OCI-LY3 (cell line): ENCODE measurements around the gene SYNDIG1.

ENCODE experiments used
- H2AFZ ChIP-seq: fragments of 200-600, 300-600 bp; shearing (Covaris generic); 2 replicates; pipeline ENCODE4 v1.6.0; 2014; ENCODE audit warnings: antibody characterized with exemption, low read depth, low read length
- H3K27ac ChIP-seq: fragments of 200-600, 300-600 bp; sonication (generic); 2 replicates; pipeline ENCODE4 v1.5.1; 2014; ENCODE audit warnings: mild to moderate bottlenecking, low read length, moderate library complexity, mixed read lengths
- H3K27me3 ChIP-seq: fragments of 200-600, 300-600 bp; sonication (generic); 2 replicates; pipeline ENCODE4 v1.6.1; 2014; ENCODE audit warnings: low read depth, low read length, mixed read lengths
- H3K36me3 ChIP-seq: fragments of 200-600, 300-600 bp; sonication (generic); replicated peaks from 2 replicates; pipeline ENCODE3; 2014; ENCODE audit warnings: low read depth, low read length, mixed read lengths
- H3K4me1 ChIP-seq: fragments of 300-600, 200-600 bp; sonication (generic); 2 replicates; pipeline ENCODE4 v1.6.1; 2014; ENCODE audit warnings: low read length, mixed read lengths
- H3K4me2 ChIP-seq: fragments of 200-600, 300-600 bp; sonication (generic); 2 replicates; pipeline ENCODE4 v1.6.1; 2014; ENCODE audit warnings: low read length, mixed read lengths
- H3K4me3 ChIP-seq: fragments of 300-600, 200-600 bp; sonication (generic); 2 replicates; pipeline ENCODE4 v1.5.1; 2014; ENCODE audit warnings: antibody characterized with exemption, mild to moderate bottlenecking, low read length, moderate library complexity
- H3K79me2 ChIP-seq: fragments of 300-600, 200-600 bp; shearing (Covaris generic); 2 replicates; pipeline ENCODE4 v1.6.1; 2014; ENCODE audit warnings: mild to moderate bottlenecking, low read length, mixed read lengths
- H3K9ac ChIP-seq: fragments of 300-600, 200-600 bp; shearing (Covaris generic); 2 replicates; pipeline ENCODE4 v1.6.0; 2014; ENCODE audit warnings: mild to moderate bottlenecking, low read length, moderate library complexity
- H3K9me3 ChIP-seq: fragments of 200-600, 300-600 bp; shearing (Covaris generic); 2 replicates; pipeline ENCODE4 v1.6.1; 2014; ENCODE audit warnings: low read length, mixed read lengths; ENCODE audit not compliant: insufficient read depth
- H4K20me1 ChIP-seq: fragments of 200-600, 300-600 bp; sonication (generic); 2 replicates; pipeline ENCODE4 v1.6.1; 2016; ENCODE audit warnings: low read length, mixed read lengths; ENCODE audit not compliant: insufficient read depth
- CTCF ChIP-seq: fragments of 200-600, 300-600 bp; sonication (generic); IDR thresholded peaks from 2 replicates; pipeline ENCODE4 v1.5.1; 2014; ENCODE audit warnings: antibody characterized with exemption, low read length, low read depth
- EZH2phosphoT487 ChIP-seq: fragments of 200-600 bp; shearing (Covaris generic); IDR thresholded peaks from 2 replicates; pipeline ENCODE4 v1.6.1; 2018; ENCODE audit warnings: antibody characterized with exemption, mixed run types, low read depth

The SYNDIG1 gene

GRCh38 chr20:24675651-24676352, 206.4 kb downstream of the SYNDIG1 start:
- Histone ChIP-seq H3K9ac (no peak overlapping the region), H3K4me3 (no peak overlapping the region), H3K27ac (no peak overlapping the region), H2AFZ (no peak overlapping the region), H3K4me2 (no peak overlapping the region), H3K9me3 (no peaks in the 10 kb centered on the region), H3K36me3 (no peaks in the 10 kb centered on the region), H3K4me1 (peaks cover 32% of the 10 kb centered on the region), H3K79me2 (no peaks in the 10 kb centered on the region), H4K20me1 (no peaks in the 10 kb centered on the region), H3K27me3 (peaks cover 17% of the 10 kb centered on the region; the same call in 1 of the 2 replicates)
- no peak for TF ChIP-seq EZH2phosphoT487

GRCh38 chr20:24676353-24676977, 207.0 kb downstream of the SYNDIG1 start:
- peaks cover 25% of the 10 kb centered on the region for H3K4me1 ChIP-seq
- no peak overlapping the region for H3K27ac ChIP-seq
- H2AFZ ChIP-seq, result no peak overlapping the region
- H4K20me1 ChIP-seq, result no peaks in the 10 kb centered on the region
- no peak overlapping the region for H3K9ac ChIP-seq
- peaks cover 17% of the 10 kb centered on the region; the same call in 1 of the 2 replicates for H3K27me3 ChIP-seq
- no peaks in the 10 kb centered on the region for H3K9me3 ChIP-seq
- no peak overlapping the region for H3K4me2 ChIP-seq
- no peaks in the 10 kb centered on the region for H3K79me2 ChIP-seq
- no peaks in the 10 kb centered on the region for H3K36me3 ChIP-seq
- no peak for TF ChIP-seq CTCF
- TF ChIP-seq EZH2phosphoT487, result no peak
- H3K4me3 ChIP-seq, result no peak overlapping the region

- H3K4me3 ChIP-seq, result no peak overlapping the region
- H3K27ac ChIP-seq, result no peak overlapping the region
- no peaks in the 10 kb centered on the region for H4K20me1 ChIP-seq
- no peak overlapping the region for H3K4me2 ChIP-seq
- no peaks in the 10 kb centered on the region for H3K9me3 ChIP-seq
- H3K4me1 ChIP-seq, result peaks cover 22% of the 10 kb centered on the region
- no peak overlapping the region for H3K9ac ChIP-seq
- H2AFZ ChIP-seq, result no peak overlapping the region
- TF ChIP-seq CTCF (no peak), EZH2phosphoT487 (no peak)
- H3K36me3 ChIP-seq, result no peaks in the 10 kb centered on the region
- no peaks in the 10 kb centered on the region for H3K79me2 ChIP-seq
- H3K27me3 ChIP-seq, result peaks cover 17% of the 10 kb centered on the region; the same call in 1 of the 2 replicates
Observed at GRCh38 chr20:24676978-24677370, 207.5 kb downstream of the SYNDIG1 start.

GRCh38 chr20:24677626-24678315, 208.3 kb downstream of the SYNDIG1 start:
- Histone ChIP-seq H2AFZ (no peak overlapping the region), H3K4me3 (no peak overlapping the region), H4K20me1 (no peaks in the 10 kb centered on the region), H3K79me2 (no peaks in the 10 kb centered on the region), H3K36me3 (no peaks in the 10 kb centered on the region), H3K27ac (no peak overlapping the region), H3K27me3 (peaks cover 18% of the 10 kb centered on the region; the same call in 1 of the 2 replicates), H3K9me3 (no peaks in the 10 kb centered on the region), H3K4me2 (no peak overlapping the region), H3K9ac (no peak overlapping the region), H3K4me1 (peaks cover 17% of the 10 kb centered on the region)
- TF ChIP-seq EZH2phosphoT487, result no peak
- peak; percentile 31; the same call in 1 of the 2 replicates for TF ChIP-seq CTCF
